Measurements from ENCODE around the gene NRN1L. TPM values are rescaled to one million over a fixed set of nuclear protein-coding genes. Genes with fewer than 3 reads are reported as not detected.

The NRN1L gene
- total RNA-seq, 1 donor from 2014 or later: 1.0 TPM

- peaks cover under 1% of the 10 kb centered on the region for H3K27me3 Mint-ChIP-seq (ENCODE audit: unreplicated experiment)
- peaks cover 32% of the 10 kb centered on the region for H3K4me1 Mint-ChIP-seq (ENCODE audit: low read depth, unreplicated experiment)
- no peaks in the 10 kb centered on the region for H3K36me3 Mint-ChIP-seq (ENCODE audit: unreplicated experiment)
These were observed 38.2 kb upstream of the NRN1L start, which contains the start of gene NUTF2 for GRCh38 chr16:67846320-67847063. Gene NUTF2 (plus strand): TSS chr16:67846933. CDS start chr16:67865131, 18,198 bp downstream.

GRCh38 chr16:67847064-67847861 lies 37.4 kb upstream of the NRN1L start, which contains the start of gene CENPT:
Gene CENPT (minus strand): TSS chr16:67847693. CDS start chr16:67833859, 13,834 bp downstream.
- peak within 1 kb of the TSS; percentile 97 for H3K4me3 Mint-ChIP-seq (ENCODE audit: unreplicated experiment)
- DNase-seq: peak; percentile 38

More at GRCh38 chr16:67846320-67847063, 38.2 kb upstream of the NRN1L start, which contains the start of gene NUTF2:
- Mint-ChIP-seq H3K27ac (ENCODE audit: unreplicated experiment) (peak within 1 kb of the TSS; percentile 96), H3K4me3 (ENCODE audit: unreplicated experiment) (peak within 1 kb of the TSS; percentile 97), H3K9me3 (ENCODE audit: unreplicated experiment) (peaks cover 15% of the 10 kb centered on the region)
- peak; percentile 98 for DNase-seq
- no peak for TF ChIP-seq CTCF (IDR thresholded peaks at IDR 0.05; ENCODE audit: partially characterized antibody, unreplicated experiment)

GRCh38 chr16:67848118-67848517 lies 36.6 kb upstream of the NRN1L start:
- H3K4me3 Mint-ChIP-seq (ENCODE audit: unreplicated experiment): peak overlapping the region; percentile 97
- H3K36me3 Mint-ChIP-seq (ENCODE audit: unreplicated experiment): no peaks in the 10 kb centered on the region
- H3K9me3 Mint-ChIP-seq (ENCODE audit: unreplicated experiment): peaks cover 11% of the 10 kb centered on the region
- H3K4me1 Mint-ChIP-seq (ENCODE audit: low read depth, unreplicated experiment): peaks cover 31% of the 10 kb centered on the region
- H3K27me3 Mint-ChIP-seq (ENCODE audit: unreplicated experiment): no peaks in the 10 kb centered on the region
- DNase-seq: no peak
- peak overlapping the region; percentile 96 for H3K27ac Mint-ChIP-seq (ENCODE audit: unreplicated experiment)
- TF ChIP-seq CTCF (IDR thresholded peaks at IDR 0.05; ENCODE audit: partially characterized antibody, unreplicated experiment): no peak

More at GRCh38 chr16:67847064-67847861, 37.4 kb upstream of the NRN1L start, which contains the start of gene CENPT:
- H3K4me1 Mint-ChIP-seq (ENCODE audit: low read depth, unreplicated experiment): peaks cover 32% of the 10 kb centered on the region
- H3K9me3 Mint-ChIP-seq (ENCODE audit: unreplicated experiment): peaks cover 15% of the 10 kb centered on the region
- TF ChIP-seq CTCF (IDR thresholded peaks at IDR 0.05; ENCODE audit: partially characterized antibody, unreplicated experiment): no peak
- no peaks in the 10 kb centered on the region for H3K36me3 Mint-ChIP-seq (ENCODE audit: unreplicated experiment)
- peak within 1 kb of the TSS; percentile 96 for H3K27ac Mint-ChIP-seq (ENCODE audit: unreplicated experiment)
- H3K27me3 Mint-ChIP-seq (ENCODE audit: unreplicated experiment): no peaks in the 10 kb centered on the region

- no peak for DNase-seq
- Mint-ChIP-seq H3K27me3 (ENCODE audit: unreplicated experiment) (peaks cover 4% of the 10 kb centered on the region), H3K27ac (ENCODE audit: unreplicated experiment) (no peak overlapping the region), H3K4me1 (ENCODE audit: low read depth, unreplicated experiment) (peaks cover 14% of the 10 kb centered on the region), H3K4me3 (ENCODE audit: unreplicated experiment) (no peak overlapping the region), H3K36me3 (ENCODE audit: unreplicated experiment) (no peaks in the 10 kb centered on the region), H3K9me3 (ENCODE audit: unreplicated experiment) (no peaks in the 10 kb centered on the region)
- TF ChIP-seq CTCF (IDR thresholded peaks at IDR 0.05; ENCODE audit: partially characterized antibody, unreplicated experiment): no peak
These were observed 31.0 kb upstream of the NRN1L start for GRCh38 chr16:67853670-67854069.
